SU-DHL-6 (cell line): ENCODE measurements around the gene AKAP6.

Experiments
- CTCF ChIP-seq: fragments of 200-600 bp; sonication (generic); IDR thresholded peaks from one replicate; pipeline ENCODE4 v1.5.1; 2017; ENCODE audit warnings: antibody characterized with exemption, mild to moderate bottlenecking, low read length, moderate library complexity; ENCODE audit not compliant: insufficient read depth, poor library complexity, severe bottlenecking
- EZH2phosphoT487 ChIP-seq: fragments of 200-600 bp; sonication (generic), shearing (Covaris generic); conservative IDR thresholded peaks from 2 replicates; pipeline ENCODE4 v1.6.1; 2018; ENCODE audit warnings: mild to moderate bottlenecking, antibody characterized with exemption, low read length, moderate library complexity, mixed read lengths

DNA sequence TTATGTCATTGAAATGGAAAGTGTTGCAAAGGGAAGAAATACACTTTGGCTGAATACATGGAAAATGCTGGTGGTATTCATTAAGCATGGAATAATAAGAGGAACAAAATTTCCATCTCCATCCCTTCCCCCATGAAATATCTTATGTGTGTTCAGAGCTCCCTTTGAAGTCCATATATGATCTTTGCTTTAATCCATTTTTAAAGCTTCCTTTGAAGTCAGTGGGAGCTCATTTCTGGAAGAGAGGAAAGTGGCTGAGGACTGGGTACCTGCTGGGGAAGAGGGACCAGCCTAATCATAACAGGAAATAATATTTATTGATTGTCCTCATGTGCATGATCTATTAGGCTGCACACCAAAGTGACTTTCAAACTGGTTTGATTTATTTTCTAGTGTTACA, 49.2 kb downstream of the AKAP6 start:
- TF ChIP-seq CTCF: no peak
- no peak for TF ChIP-seq EZH2phosphoT487
